H1 (cell line): Measurements from ENCODE around the gene USP3. TPM values are rescaled to one million over a fixed set of nuclear protein-coding genes. Genes with fewer than 3 reads are reported as not detected.

Experiments used
- CTCF ChIA-PET: fragments of 300-600 bp; sonication (Branson Sonifier 250); formaldehyde crosslinking; loops from one replicate; lab custom pipeline; 2021; ENCODE audit not compliant: partially characterized antibody; lab: Charles Lee
- POLR2A ChIA-PET: fragments of 300-600 bp; sonication (Branson Sonifier 250); formaldehyde crosslinking; loops from one replicate; lab custom pipeline; 2021; ENCODE audit warnings: inconsistent platforms; ENCODE audit not compliant: partially characterized antibody; lab: Charles Lee
- DNase-seq, 2 experiments: peaks; one replicate each; pipeline versions ENCODE4 v3.0.0 to v3.0.0-alpha.2; 2010 to 2022; ENCODE audit warnings: low spot score in 2 of 2, low read depth in 1 of 2, mixed read lengths in 1 of 2
- FAIRE-seq: peaks from 2 replicates; lab custom pipeline; 2011; peaks lifted over from hg19 to GRCh38; lab: Jason Lieb, UNC
- H2AFZ ChIP-seq: 2 replicates; pipeline ENCODE4 v1.8.1; 2012; ENCODE audit warnings: low read length, inconsistent platforms
- H2AK5ac ChIP-seq: 2 replicates; pipeline ENCODE4 v1.6.1; 2013; ENCODE audit warnings: low read depth, low read length
- H2BK120ac ChIP-seq: replicated peaks from 2 replicates; pipeline ENCODE3; 2013; ENCODE audit warnings: low read depth, low read length, inconsistent platforms
- H2BK12ac ChIP-seq: 2 replicates; pipeline ENCODE4 v1.6.1; 2013; ENCODE audit warnings: low read depth, low read length
- H2BK15ac ChIP-seq: 2 replicates; pipeline ENCODE4 v1.6.1; 2013; ENCODE audit warnings: low read length
- H2BK20ac ChIP-seq: 2 replicates; pipeline ENCODE4 v1.6.1; 2013; ENCODE audit warnings: low read length
- H2BK5ac ChIP-seq: 2 replicates; pipeline ENCODE4 v1.6.1; 2013; ENCODE audit warnings: low read depth, low read length
- H3K14ac ChIP-seq: 2 replicates; pipeline ENCODE4 v1.6.1; 2013; ENCODE audit warnings: inconsistent platforms; ENCODE audit not compliant: insufficient read length
- H3K18ac ChIP-seq: 2 replicates; pipeline ENCODE4 v1.6.1; 2013; ENCODE audit warnings: low read length; ENCODE audit errors: extremely low read depth
- H3K23ac ChIP-seq: 2 replicates; pipeline ENCODE4 v1.6.1; 2013; ENCODE audit warnings: inconsistent platforms; ENCODE audit not compliant: insufficient read length
- H3K23me2 ChIP-seq: 2 replicates; pipeline ENCODE4 v1.6.1; 2013; ENCODE audit warnings: low read depth, low read length
- H3K27ac ChIP-seq: 2 replicates; pipeline ENCODE4 v1.6.1; 2011; ENCODE audit warnings: low read depth, low read length, inconsistent platforms
- H3K27me3 ChIP-seq, 4 experiments: replicated peaks in 1 of 4; 1 replicate in 1 of 4; 2 replicates in 3 of 4; pipeline versions ENCODE4 v1.6.1 to v1.8.1; 2011 to 2013; ENCODE audit warnings: low read length in 3 of 4, mild to moderate bottlenecking in 3 of 4, inconsistent platforms in 2 of 4, mixed read lengths in 2 of 4, moderate library complexity in 1 of 4; ENCODE audit not compliant: control insufficient read depth in 3 of 4, insufficient read depth in 3 of 4; ENCODE audit errors: extremely low read depth in 1 of 4
- H3K36me3 ChIP-seq, 4 experiments: 2 replicates each; pipeline versions ENCODE4 v1.6.1 to v1.8.1; 2011 to 2013; ENCODE audit warnings: mild to moderate bottlenecking in 4 of 4, low read length in 3 of 4, moderate library complexity in 2 of 4, control low read depth in 1 of 4, inconsistent platforms in 1 of 4; ENCODE audit not compliant: insufficient read depth in 4 of 4, control insufficient read depth in 2 of 4
- H3K4ac ChIP-seq: replicated peaks from 2 replicates; pipeline ENCODE3; 2013; ENCODE audit warnings: low read length, low read depth, mixed read lengths, inconsistent platforms; ENCODE audit not compliant: insufficient read length
- H3K4me1 ChIP-seq, 4 experiments: replicated peaks in 1 of 4; 1 replicate in 1 of 4; 2 replicates in 3 of 4; pipeline versions ENCODE4 v1.6.1 to v1.8.1; 2011 to 2013; ENCODE audit warnings: low read length in 3 of 4, inconsistent platforms in 2 of 4, mixed read lengths in 1 of 4; ENCODE audit not compliant: insufficient read depth in 4 of 4, control insufficient read depth in 3 of 4
- H3K4me2 ChIP-seq, 2 experiments: 2 replicates each; pipeline versions ENCODE4 v1.6.1 to v1.8.1; 2011 to 2013; ENCODE audit warnings: low read depth in 2 of 2, low read length in 2 of 2, control low read depth in 1 of 2, inconsistent platforms in 1 of 2, mild to moderate bottlenecking in 1 of 2; ENCODE audit not compliant: insufficient read depth in 1 of 2
- H3K4me3 ChIP-seq, 4 experiments: fragments of 200-600, 300-600 bp in 1 of 4; sonication (generic), shearing (Covaris generic), sonication (Bioruptor Twin) in 1 of 4; 2 replicates each; pipeline versions ENCODE4 v1.5.1 to v1.8.1; 2011 to 2016; ENCODE audit warnings: low read length in 4 of 4, low read depth in 3 of 4, control low read depth in 2 of 4, inconsistent platforms in 2 of 4, mild to moderate bottlenecking in 2 of 4, mixed read lengths in 1 of 4, moderate library complexity in 1 of 4; ENCODE audit not compliant: insufficient read depth in 2 of 4; ENCODE audit errors: extremely low read depth in 1 of 4
- H3K56ac ChIP-seq: replicated peaks from 2 replicates; pipeline ENCODE3; 2013; ENCODE audit warnings: low read depth, mild to moderate bottlenecking, mixed read lengths, low read length, inconsistent platforms; ENCODE audit not compliant: insufficient read length
- H3K79me1 ChIP-seq: 2 replicates; pipeline ENCODE4 v1.6.1; 2013; ENCODE audit warnings: low read depth, low read length, control low read depth
- H3K79me2 ChIP-seq, 2 experiments: 2 replicates each; pipeline versions ENCODE4 v1.6.1 to v1.8.1; 2012 to 2013; ENCODE audit warnings: low read length in 2 of 2, mild to moderate bottlenecking in 2 of 2, inconsistent platforms in 1 of 2; ENCODE audit not compliant: insufficient read depth in 2 of 2, control insufficient read depth in 1 of 2
- H3K9ac ChIP-seq, 4 experiments: replicated peaks in 1 of 4; 1 replicate in 1 of 4; 2 replicates in 3 of 4; pipeline versions ENCODE4 v1.6.1 to v1.8.1; 2011 to 2013; ENCODE audit warnings: low read depth in 3 of 4, low read length in 3 of 4, control low read depth in 2 of 4, mild to moderate bottlenecking in 2 of 4, moderate library complexity in 2 of 4, inconsistent platforms in 1 of 4; ENCODE audit errors: extremely low read depth in 1 of 4
- H3K9me3 ChIP-seq, 2 experiments: 2 replicates each; pipeline versions ENCODE4 v1.6.1 to v1.8.1; 2012 to 2013; ENCODE audit warnings: mild to moderate bottlenecking in 2 of 2, moderate library complexity in 2 of 2, control low read depth in 1 of 2, inconsistent platforms in 1 of 2, low read depth in 1 of 2, low read length in 1 of 2, mixed read lengths in 1 of 2; ENCODE audit not compliant: insufficient read depth in 2 of 2
- H4K20me1 ChIP-seq, 2 experiments: replicated peaks in 1 of 2; 2 replicates each; pipeline versions ENCODE3 to v1.8.1; 2011 to 2013; ENCODE audit warnings: inconsistent platforms in 2 of 2, low read length in 2 of 2, mild to moderate bottlenecking in 1 of 2; ENCODE audit not compliant: insufficient read depth in 2 of 2, control insufficient read depth in 1 of 2
- H4K5ac ChIP-seq: 2 replicates; pipeline ENCODE4 v1.6.1; 2013; ENCODE audit warnings: low read length, low read depth, mixed read lengths, inconsistent platforms; ENCODE audit not compliant: insufficient read length
- H4K8ac ChIP-seq: 2 replicates; pipeline ENCODE4 v1.8.0; 2013; ENCODE audit warnings: mild to moderate bottlenecking, moderate library complexity, low read length, inconsistent platforms; ENCODE audit not compliant: insufficient read depth; ENCODE audit errors: extremely low read depth
- H4K91ac ChIP-seq: replicated peaks from 2 replicates; pipeline ENCODE3; 2013; ENCODE audit warnings: low read length, mixed read lengths, inconsistent platforms; ENCODE audit not compliant: insufficient read length
- BCL11A ChIP-seq, 2 experiments: IDR thresholded peaks; one replicate each; pipeline ENCODE4 v1.6.1; 2011; ENCODE audit warnings: low read depth in 2 of 2, low read length in 2 of 2, mild to moderate bottlenecking in 2 of 2
- GABPA ChIP-seq: IDR thresholded peaks from 2 replicates; pipeline ENCODE4 v1.6.1; 2011; ENCODE audit warnings: mild to moderate bottlenecking, low read length, moderate library complexity, borderline replicate concordance; ENCODE audit not compliant: insufficient read depth
- HDAC2 ChIP-seq, 2 experiments: fragments of 300-600 bp in 1 of 2; sonication (generic) in 1 of 2; IDR thresholded peaks; 2 replicates each; pipeline ENCODE4 v1.6.1; 2011 to 2012; ENCODE audit warnings: low read depth in 2 of 2, low read length in 2 of 2, mild to moderate bottlenecking in 2 of 2, moderate library complexity in 2 of 2, borderline replicate concordance in 1 of 2, inconsistent platforms in 1 of 2
- POLR2AphosphoS5 ChIP-seq: IDR thresholded peaks from 2 replicates; pipeline ENCODE4 v1.6.1; 2011; ENCODE audit warnings: low read depth, low read length
- RAD21 ChIP-seq, 2 experiments: IDR thresholded peaks in 1 of 2; conservative IDR thresholded peaks in 1 of 2; 2 replicates each; pipeline ENCODE4 v1.6.1; 2011; ENCODE audit warnings: low read depth in 2 of 2, low read length in 2 of 2, improper control_type of control experiment in 1 of 2, inconsistent platforms in 1 of 2, mild to moderate bottlenecking in 1 of 2, moderate library complexity in 1 of 2
- RBBP5 ChIP-seq: IDR thresholded peaks from 2 replicates; pipeline ENCODE4 v1.7.1; 2012; ENCODE audit warnings: low read depth, mild to moderate bottlenecking, inconsistent platforms, low read length, moderate library complexity, borderline replicate concordance
- SP4 ChIP-seq: IDR thresholded peaks from 2 replicates; pipeline ENCODE4 v1.6.1; 2012; ENCODE audit warnings: low read length, inconsistent platforms
- SUZ12 ChIP-seq: fragments of 200-600 bp; sonication (generic); IDR thresholded peaks from 2 replicates; pipeline ENCODE4 v1.6.1; 2012; ENCODE audit warnings: mild to moderate bottlenecking, inconsistent platforms, low read length, moderate library complexity, mixed read lengths
- TAF7 ChIP-seq: optimal IDR thresholded peaks from 2 replicates; pipeline ENCODE3; 2011; ENCODE audit warnings: low read depth, mild to moderate bottlenecking, inconsistent platforms, low read length, moderate library complexity, borderline replicate concordance
- TEAD4 ChIP-seq: IDR thresholded peaks from 2 replicates; pipeline ENCODE4 v1.6.1; 2012; ENCODE audit warnings: low read depth, low read length, inconsistent platforms, mixed read lengths
- WGBS, 2 experiments: shearing (Covaris generic) in 1 of 2; methylation state at CpG; one replicate each; pipeline versions ENCODE4 v1.1.6 to v1.1.7; 2013 to 2015; ENCODE audit warnings: low lambda C conversion rate in 2 of 2, mixed read lengths in 2 of 2, inconsistent platforms in 1 of 2, low coverage in 1 of 2, missing lambda C conversion rate in 1 of 2; ENCODE audit not compliant: insufficient replicate concordance in 2 of 2, insufficient coverage in 1 of 2, insufficient read length in 1 of 2; ENCODE audit errors: extremely low coverage in 1 of 2, missing lambda C conversion rate in 1 of 2; 5-methylcytosine and 5-hydroxymethylcytosine counted together
- polyA plus RNA-seq, 7 experiments: library from polyadenylated mRNA; depleted of rRNA in 3 of 7; stranded (reverse) in 5 of 7; unstranded in 2 of 7; fragments of >200 nt in 5 of 7; fragments of 200-250 nt in 2 of 7; gene quantifications; 1 replicate in 5 of 7; 2 replicates in 1 of 7; 4 replicates in 1 of 7; pipeline versions ENCODE4 v1.2.1 to v1.2.3, GENCODE V29; 2011 to 2013; ENCODE audit warnings: missing spikeins in 2 of 7, mixed read lengths in 2 of 7
- total RNA-seq: library from RNA; stranded (reverse); fragmentation: NEBNext Ultra II Directional; extraction: Animal tissue kit (Norgen Biotek cat#: 25700); gene quantifications from 2 replicates; pipeline ENCODE4 v1.2.1, GENCODE V29; 2021
- TF ChIP-seq, protein P1 (sequence below), 3 experiments: IDR thresholded peaks; 1 replicate in 2 of 3; 2 replicates in 1 of 3; pipeline versions ENCODE4 v1.5.1 to v1.6.1; 2011; ENCODE audit warnings: low read length in 3 of 3, mild to moderate bottlenecking in 3 of 3, inconsistent platforms in 2 of 3, low read depth in 1 of 3, moderate library complexity in 1 of 3; ENCODE audit not compliant: insufficient read depth in 1 of 3; ENCODE audit errors: control extremely low read depth in 1 of 3

The USP3 gene
- total and polyA plus RNA-seq, 2 of the 8 experiments (the other 6 are each of a cell fraction or from before 2014, with no cell fraction given) = 15.5 to 16.2 TPM

DNA sequence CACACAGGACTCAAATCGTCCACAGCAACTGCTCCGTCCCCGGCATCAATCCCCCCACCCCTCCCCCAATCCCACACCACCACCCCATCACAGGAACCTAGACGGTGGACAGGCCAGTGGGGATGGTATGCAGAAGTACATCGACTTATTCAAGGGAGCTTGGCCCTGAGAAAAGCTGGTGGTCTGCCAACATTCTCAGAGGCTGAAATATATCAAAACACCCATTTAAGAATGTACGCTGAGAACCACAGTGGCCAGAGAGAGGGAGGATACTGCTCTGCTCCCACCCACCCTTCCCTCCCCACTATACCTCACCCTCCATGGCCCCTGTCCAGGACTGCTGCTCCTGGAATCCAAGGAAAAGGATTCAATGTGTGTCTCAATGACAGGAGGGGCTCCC lies 12.4 kb upstream of the USP3 start:
- H4K8ac ChIP-seq = no peak overlapping the region
- H3K18ac ChIP-seq = no peak overlapping the region
- no peak overlapping the region for H3K4me2 ChIP-seq
- WGBS, 2 experiments = 95% methylated on average over 5 of the region's 6 CpGs; no CpG with 5 or more reads in 1 of the 2 experiments
- no peak overlapping the region for H3K14ac ChIP-seq
- no peaks in the 10 kb centered on the region for H3K23me2 ChIP-seq
- H2BK120ac ChIP-seq = no peak overlapping the region
- H4K20me1 ChIP-seq = no peaks in the 10 kb centered on the region
- no peak overlapping the region for H3K9ac ChIP-seq
- ChIA-PET POLR2A (no interaction called here), CTCF (interaction anchor here (0.6 to 2.4 kb wide), 4 partner anchors 25 to 42 kb away, joined by 3 to 6 read pairs (median 4); no protein-coding TSS in a partner anchor)
- H2AK5ac ChIP-seq = no peak overlapping the region
- H3K9me3 ChIP-seq = no peaks in the 10 kb centered on the region
- no peak overlapping the region for H3K4me3 ChIP-seq
- no peak overlapping the region for H4K5ac ChIP-seq
- H3K27me3 ChIP-seq = peaks cover 0 to 14% (median 5%) of the 10 kb centered on the region in 4 experiments; a peak in 4 of 7 replicates
- H3K79me2 ChIP-seq = no peaks in the 10 kb centered on the region
- no peak overlapping the region for H3K23ac ChIP-seq
- H3K56ac ChIP-seq = no peak overlapping the region
- H2BK20ac ChIP-seq = no peak overlapping the region
- DNase-seq (no peak), FAIRE-seq (no peak)
- H3K4me1 ChIP-seq = peaks cover 0 to 18% (median 7%) of the 10 kb centered on the region in 4 experiments; a peak in 6 of 7 replicates
- H3K79me1 ChIP-seq = no peaks in the 10 kb centered on the region
- no peak overlapping the region for H3K4ac ChIP-seq
- H4K91ac ChIP-seq = no peak overlapping the region
- H2BK12ac ChIP-seq = no peak overlapping the region
- no peak overlapping the region for H2AFZ ChIP-seq
- no peak overlapping the region for H2BK5ac ChIP-seq
- no peak overlapping the region for H3K27ac ChIP-seq
- no peaks in the 10 kb centered on the region for H3K36me3 ChIP-seq
- no peak overlapping the region for H2BK15ac ChIP-seq
- TF ChIP-seq, protein P1, sequence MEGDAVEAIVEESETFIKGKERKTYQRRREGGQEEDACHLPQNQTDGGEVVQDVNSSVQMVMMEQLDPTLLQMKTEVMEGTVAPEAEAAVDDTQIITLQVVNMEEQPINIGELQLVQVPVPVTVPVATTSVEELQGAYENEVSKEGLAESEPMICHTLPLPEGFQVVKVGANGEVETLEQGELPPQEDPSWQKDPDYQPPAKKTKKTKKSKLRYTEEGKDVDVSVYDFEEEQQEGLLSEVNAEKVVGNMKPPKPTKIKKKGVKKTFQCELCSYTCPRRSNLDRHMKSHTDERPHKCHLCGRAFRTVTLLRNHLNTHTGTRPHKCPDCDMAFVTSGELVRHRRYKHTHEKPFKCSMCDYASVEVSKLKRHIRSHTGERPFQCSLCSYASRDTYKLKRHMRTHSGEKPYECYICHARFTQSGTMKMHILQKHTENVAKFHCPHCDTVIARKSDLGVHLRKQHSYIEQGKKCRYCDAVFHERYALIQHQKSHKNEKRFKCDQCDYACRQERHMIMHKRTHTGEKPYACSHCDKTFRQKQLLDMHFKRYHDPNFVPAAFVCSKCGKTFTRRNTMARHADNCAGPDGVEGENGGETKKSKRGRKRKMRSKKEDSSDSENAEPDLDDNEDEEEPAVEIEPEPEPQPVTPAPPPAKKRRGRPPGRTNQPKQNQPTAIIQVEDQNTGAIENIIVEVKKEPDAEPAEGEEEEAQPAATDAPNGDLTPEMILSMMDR (IDR thresholded peaks at IDR 0.05; ENCODE audit: control extremely low read depth in 1 of 3, insufficient read depth in 1 of 3, low read depth in 1 of 3, low read length in 3 of 3) = no peak
- TF ChIP-seq SUZ12 = no peak
- no peak for TF ChIP-seq TEAD4
- no peak for TF ChIP-seq GABPA
- no peak for TF ChIP-seq POLR2AphosphoS5
- no peak for TF ChIP-seq BCL11A (IDR thresholded peaks at IDR 0.05; ENCODE audit: low read depth in 2 of 2, low read length in 2 of 2)
- TF ChIP-seq RAD21 (IDR thresholded peaks at IDR 0.05 in 1 of 2, conservative IDR thresholded peaks at IDR 0.05 in 1 of 2; ENCODE audit: low read depth in 2 of 2, low read length in 2 of 2) = no peak
- TF ChIP-seq SP4 = no peak
- TF ChIP-seq RBBP5 = no peak
- TF ChIP-seq TAF7 = no peak
- no peak for TF ChIP-seq HDAC2 (IDR thresholded peaks at IDR 0.05; ENCODE audit: borderline replicate concordance in 1 of 2, low read depth in 2 of 2, low read length in 2 of 2)
